Colonic mucosa (tissue), 4 donors: ENCODE measurements around the gene MED13L. TPM values are rescaled to one million over a fixed set of nuclear protein-coding genes. Genes with fewer than 3 reads are reported as not detected.

Experiments
- DNase-seq: peaks from one replicate; pipeline ENCODE4 v3.0.0-alpha.2; 2020
- H3K27ac ChIP-seq: fragments of 200-600 bp; one replicate; pipeline ENCODE4 v1.8.0; 2021
- H3K27me3 ChIP-seq: fragments of 200-600 bp; one replicate; pipeline ENCODE4 v1.8.0; 2021
- H3K36me3 ChIP-seq: fragments of 200-600 bp; one replicate; pipeline ENCODE4 v1.8.0; 2021
- H3K4me1 ChIP-seq: fragments of 200-600 bp; one replicate; pipeline ENCODE4 v1.8.0; 2021; ENCODE audit warnings: mild to moderate bottlenecking
- H3K4me3 ChIP-seq: fragments of 200-600 bp; one replicate; pipeline ENCODE4 v1.8.0; 2021
- H3K9ac ChIP-seq, 2 donors: one replicate each; pipeline ENCODE4 v1.7.0; 2013; ENCODE audit warnings: control low read depth in 2 of 2, low read depth in 2 of 2, low read length in 2 of 2
- H3K9me3 ChIP-seq: fragments of 200-600 bp; one replicate; pipeline ENCODE4 v1.8.0; 2021
- CTCF ChIP-seq: fragments of 200-600 bp; IDR thresholded peaks from one replicate; pipeline ENCODE4 v1.8.0; 2022; ENCODE audit warnings: antibody characterized with exemption, mild to moderate bottlenecking
- intact Hi-C: fragments of 100-400 bp; cut with DNase I; formaldehyde crosslinking; loops from one replicate; pipeline ENCODE4 v1.14.1; 2022
- total RNA-seq, 2 donors: library from RNA; stranded (reverse); fragmentation: NEBNext Ultra II Directional in 1 of 2; extraction: Animal tissue kit (Norgen Biotek cat#: 25700) in 1 of 2; gene quantifications; one replicate each; pipeline ENCODE4 v1.2.1, GENCODE V29; 2021
- donor health status: healthy.
- donor health status: DM: no; HTN: no; CAD: no.
- donor health status: DM: no; HTN: no; CAD: no.

MED13L gene
- total RNA-seq, 2 donors from 2014 or later: 73.8 to 92.6 TPM

GRCh38 chr12:116152268-116152667, 125.2 kb downstream of the MED13L start:
- intact Hi-C loops: no loop called here
- Histone ChIP-seq H3K27me3 (no peaks in the 10 kb centered on the region), H3K9ac (no peak overlapping the region), H3K27ac (no peak overlapping the region), H3K4me3 (no peak overlapping the region), H3K36me3 (no peaks in the 10 kb centered on the region), H3K9me3 (no peaks in the 10 kb centered on the region), H3K4me1 (no peaks in the 10 kb centered on the region)
- no peak for TF ChIP-seq CTCF
- no peak for DNase-seq

- no peak for TF ChIP-seq CTCF
- H3K9ac ChIP-seq: no peak overlapping the region
- no peak overlapping the region for H3K27ac ChIP-seq
- no peaks in the 10 kb centered on the region for H3K4me1 ChIP-seq
- intact Hi-C loops: no loop called here
- H3K36me3 ChIP-seq: no peaks in the 10 kb centered on the region
- H3K27me3 ChIP-seq: no peaks in the 10 kb centered on the region
- H3K4me3 ChIP-seq: no peak overlapping the region
- H3K9me3 ChIP-seq: no peaks in the 10 kb centered on the region
- no peak for DNase-seq
Observed at GRCh38 chr12:116150452-116150851, 127.0 kb downstream of the MED13L start.

- intact Hi-C loops: no loop called here
- no peak for DNase-seq
- H3K9me3 ChIP-seq: no peaks in the 10 kb centered on the region
- no peak overlapping the region for H3K27ac ChIP-seq
- no peak for TF ChIP-seq CTCF
- no peaks in the 10 kb centered on the region for H3K36me3 ChIP-seq
- no peak overlapping the region for H3K9ac ChIP-seq
- no peak overlapping the region for H3K4me3 ChIP-seq
- H3K4me1 ChIP-seq: no peaks in the 10 kb centered on the region
- no peaks in the 10 kb centered on the region for H3K27me3 ChIP-seq
Observed at GRCh38 chr12:116150001-116150400, 127.5 kb downstream of the MED13L start.

GRCh38 chr12:116148844-116149243, 128.6 kb downstream of the MED13L start:
- intact Hi-C loops: no loop called here
- H3K27ac ChIP-seq: no peak overlapping the region
- no peaks in the 10 kb centered on the region for H3K9me3 ChIP-seq
- no peaks in the 10 kb centered on the region for H3K4me1 ChIP-seq
- H3K36me3 ChIP-seq: no peaks in the 10 kb centered on the region
- no peak overlapping the region for H3K9ac ChIP-seq
- H3K4me3 ChIP-seq: no peak overlapping the region
- no peak for DNase-seq
- TF ChIP-seq CTCF: no peak
- H3K27me3 ChIP-seq: no peaks in the 10 kb centered on the region

GRCh38 chr12:116146386-116146785, 131.1 kb downstream of the MED13L start:
- no peak for DNase-seq
- no peaks in the 10 kb centered on the region for H3K4me1 ChIP-seq
- H3K9me3 ChIP-seq: no peaks in the 10 kb centered on the region
- no peak overlapping the region for H3K4me3 ChIP-seq
- H3K36me3 ChIP-seq: no peaks in the 10 kb centered on the region
- H3K27ac ChIP-seq: no peak overlapping the region
- intact Hi-C loops: no loop called here
- TF ChIP-seq CTCF: no peak
- H3K9ac ChIP-seq: no peak overlapping the region
- no peaks in the 10 kb centered on the region for H3K27me3 ChIP-seq

DNA sequence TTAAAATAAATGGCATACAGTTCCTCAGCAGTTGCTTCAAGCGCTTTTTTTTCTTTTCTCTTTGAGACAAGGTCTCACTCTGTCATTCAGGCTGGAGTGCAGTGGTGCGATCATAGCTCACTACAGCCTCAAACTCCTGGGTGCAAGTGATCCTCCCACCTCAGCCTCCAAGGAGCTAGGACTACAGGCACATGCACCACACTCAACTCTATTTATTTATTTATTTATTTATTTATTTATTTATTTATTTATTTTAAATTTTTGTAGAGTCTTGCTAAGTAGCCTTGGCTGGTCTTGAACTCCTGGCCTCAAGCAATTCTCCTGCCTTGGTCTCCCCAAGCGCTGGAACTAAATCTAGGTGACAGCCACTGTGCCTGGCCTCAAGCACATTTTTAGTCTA, 132.0 kb downstream of the MED13L start:
- H3K9ac ChIP-seq: no peak overlapping the region
- intact Hi-C loops: no loop called here
- no peak overlapping the region for H3K27ac ChIP-seq
- H3K9me3 ChIP-seq: no peaks in the 10 kb centered on the region
- H3K4me1 ChIP-seq: no peaks in the 10 kb centered on the region
- H3K4me3 ChIP-seq: no peak overlapping the region
- TF ChIP-seq CTCF: no peak
- H3K27me3 ChIP-seq: no peaks in the 10 kb centered on the region
- no peaks in the 10 kb centered on the region for H3K36me3 ChIP-seq
- no peak for DNase-seq
